TTC549 (cell line): ENCODE measurements around the gene HSPB8.

Experiments used
- FAIRE-seq: peaks from 2 replicates; lab custom pipeline; 2012; peaks lifted over from hg19 to GRCh38; lab: Jason Lieb, UNC

The HSPB8 gene

GRCh38 chr12:119178544-119179334, at the start of gene HSPB8:
HSPB8 (plus strand) TSS chr12:119178931; CDS start chr12:119179313, 382 bp downstream.
- FAIRE-seq: no peak

- FAIRE-seq: no peak
These were observed 48.8 kb upstream of the HSPB8 start for GRCh38 chr12:119129827-119130434.

- FAIRE-seq: no peak
These were observed 48.2 kb upstream of the HSPB8 start for GRCh38 chr12:119130523-119130922.

DNA sequence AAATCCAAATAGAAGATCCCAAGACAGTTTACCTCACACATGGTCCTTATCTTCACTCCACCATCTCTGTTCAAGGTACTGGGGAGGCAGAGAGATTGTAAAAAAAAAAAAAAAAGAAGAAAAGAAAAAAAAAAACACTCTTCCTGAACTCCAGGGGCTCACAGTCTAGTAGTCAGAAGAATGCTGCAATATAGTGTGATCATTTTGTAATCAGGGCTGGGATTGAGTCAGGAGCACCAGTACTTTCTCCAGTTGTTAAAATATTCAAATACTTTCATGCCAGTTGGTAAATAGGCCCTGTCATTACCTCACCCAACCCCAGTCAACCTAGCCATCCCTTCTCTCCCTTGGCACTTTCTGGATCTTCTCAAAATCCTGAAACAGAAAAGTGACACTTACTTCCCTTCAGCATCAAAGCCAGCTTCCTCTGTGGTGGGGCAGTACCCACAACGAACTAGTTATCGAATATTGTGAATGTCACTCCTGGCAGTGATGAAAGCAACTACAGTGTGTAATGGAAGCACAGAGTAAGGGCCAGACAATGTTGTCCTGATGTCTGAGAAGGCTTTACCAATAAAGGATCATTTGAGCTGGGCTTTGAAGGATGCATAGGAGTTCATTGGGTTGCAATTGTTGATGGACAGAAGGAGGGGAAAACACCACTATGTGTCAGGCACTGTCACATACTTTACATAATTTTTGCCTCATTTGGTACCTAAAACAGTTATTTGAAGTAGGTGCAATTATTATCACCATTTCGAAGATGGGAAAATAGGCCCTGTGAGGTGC, 44.3 kb upstream of the HSPB8 start:
- no peak for FAIRE-seq

DNA sequence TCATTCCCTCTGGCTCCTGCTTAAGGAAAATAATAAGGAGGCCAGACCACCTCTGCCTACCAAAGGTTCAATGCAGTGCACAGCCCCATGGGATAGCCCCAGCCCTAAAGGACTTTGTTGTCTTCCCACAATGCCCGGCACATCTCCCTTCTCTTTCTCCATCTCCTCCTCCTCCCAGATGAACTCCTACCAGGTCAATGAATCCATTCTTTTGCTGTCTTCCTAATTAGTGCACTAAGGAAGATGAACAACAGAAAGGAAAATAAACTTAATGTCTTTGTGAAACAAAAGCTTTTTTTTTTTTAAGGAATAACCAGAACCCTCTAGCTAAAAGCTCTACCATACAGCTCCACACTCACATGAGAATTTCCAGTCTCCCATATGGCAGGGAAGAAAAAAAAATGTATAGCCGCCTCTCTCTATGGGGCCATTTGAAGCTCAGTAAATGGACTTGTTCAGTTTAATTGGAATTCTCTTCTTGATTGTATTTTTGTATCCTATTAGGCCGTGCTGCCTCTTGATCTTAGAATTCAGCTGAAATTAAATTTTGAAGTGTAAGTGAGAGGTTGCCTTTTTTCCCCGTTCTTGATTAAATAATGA, 41.8 kb upstream of the HSPB8 start:
- no peak for FAIRE-seq

GRCh38 chr12:119139448-119139847, 39.3 kb upstream of the HSPB8 start:
- FAIRE-seq: no peak

GRCh38 chr12:119145367-119145766, 33.4 kb upstream of the HSPB8 start:
- no peak for FAIRE-seq

GRCh38 chr12:119147847-119148448, 30.8 kb upstream of the HSPB8 start:
- no peak for FAIRE-seq

DNA sequence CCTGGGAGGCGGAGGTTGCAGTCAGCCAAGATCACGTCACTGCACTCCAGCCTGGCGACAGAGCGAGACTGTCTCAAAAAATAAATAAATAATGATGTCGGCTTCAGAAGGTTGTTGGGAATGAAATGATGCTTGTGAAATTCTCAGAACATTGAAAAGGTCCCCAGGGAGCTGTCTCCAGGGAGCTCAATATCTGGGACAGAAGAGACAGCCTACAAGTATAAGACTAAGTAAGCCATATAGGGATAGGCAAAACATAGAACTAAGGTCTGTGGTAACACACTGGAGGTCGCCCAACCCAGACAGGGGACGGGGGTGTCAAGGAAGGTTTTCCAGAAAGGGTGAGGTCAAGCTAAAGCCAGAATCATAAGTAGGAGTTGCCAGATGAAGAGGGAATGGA, 29.5 kb upstream of the HSPB8 start:
- no peak for FAIRE-seq

DNA sequence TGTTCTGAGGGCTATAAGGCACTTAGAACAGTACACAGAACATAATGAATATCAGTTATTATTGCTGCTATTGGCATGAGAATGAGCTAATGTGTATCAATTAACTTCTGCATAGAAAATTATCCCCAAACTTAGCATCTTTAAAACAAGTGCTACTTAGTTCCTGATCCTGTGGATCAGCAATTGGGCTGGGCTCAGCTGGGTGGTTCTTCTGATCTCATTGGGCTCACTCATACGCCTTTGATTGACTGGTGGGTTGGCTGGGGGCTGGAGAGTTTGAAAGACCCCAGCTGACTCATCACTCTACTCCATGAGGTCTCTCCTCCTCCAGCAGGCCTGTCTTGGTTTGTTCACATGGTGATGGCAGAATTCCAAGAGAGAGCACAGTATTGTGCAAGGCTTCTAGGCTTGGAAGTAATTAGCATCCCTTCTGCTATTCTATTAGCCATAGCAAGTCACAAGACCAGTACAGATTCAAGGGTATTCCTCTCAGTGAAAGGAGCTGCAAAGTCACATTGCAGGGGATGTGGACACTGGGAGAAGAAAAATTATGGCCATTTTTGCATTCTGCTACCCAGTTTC, 27.2 kb upstream of the HSPB8 start:
- FAIRE-seq: no peak

DNA sequence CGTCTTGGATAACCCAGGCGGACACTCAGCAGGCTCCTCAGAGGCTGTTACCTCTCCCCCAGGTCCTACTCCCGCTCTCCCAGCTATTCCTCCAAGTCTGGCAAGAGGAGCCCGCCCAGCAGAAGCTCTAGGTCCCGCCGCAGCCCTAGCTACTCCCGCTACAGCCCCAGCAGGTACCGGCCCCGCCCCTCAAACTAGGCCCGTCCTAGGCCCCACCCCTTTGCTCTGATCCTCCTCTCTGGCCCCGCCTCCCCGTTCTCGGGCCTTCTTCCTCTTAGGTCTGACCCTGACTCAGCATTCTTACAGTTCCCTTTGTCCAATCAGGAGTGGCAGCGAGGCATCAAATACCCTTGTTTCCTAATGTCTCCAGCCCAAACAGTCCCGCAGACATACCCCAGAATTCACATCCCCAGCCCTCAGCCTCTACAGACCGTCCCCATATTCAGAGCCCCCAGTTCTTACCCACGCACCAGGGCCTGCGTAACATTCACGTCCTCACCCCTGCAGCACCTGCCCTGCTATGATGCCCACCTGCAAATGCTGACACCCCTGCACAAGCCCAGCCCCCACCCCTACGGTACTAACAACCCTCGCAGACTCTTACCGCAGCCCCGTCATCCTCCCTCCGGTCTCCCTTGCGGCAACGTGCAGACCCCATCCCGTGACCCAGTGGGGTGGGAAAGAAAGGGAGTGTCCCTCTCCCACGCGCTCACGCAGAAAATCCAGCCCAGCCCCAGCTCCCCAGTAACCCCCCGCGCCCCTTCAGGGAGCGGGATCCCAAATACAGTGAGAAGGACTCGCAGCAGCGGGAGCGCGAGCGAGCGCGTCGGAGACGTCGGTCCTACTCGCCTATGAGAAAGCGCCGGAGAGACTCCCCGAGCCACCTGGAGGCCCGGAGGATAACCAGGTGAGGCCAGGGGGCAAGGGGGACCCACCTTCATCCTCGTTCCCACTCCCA, 25.0 kb upstream of the HSPB8 start:
- no peak for FAIRE-seq

GRCh38 chr12:119154435-119154818, 24.3 kb upstream of the HSPB8 start:
- FAIRE-seq: no peak

- no peak for FAIRE-seq
These were observed 22.2 kb upstream of the HSPB8 start for GRCh38 chr12:119156401-119157044.

DNA sequence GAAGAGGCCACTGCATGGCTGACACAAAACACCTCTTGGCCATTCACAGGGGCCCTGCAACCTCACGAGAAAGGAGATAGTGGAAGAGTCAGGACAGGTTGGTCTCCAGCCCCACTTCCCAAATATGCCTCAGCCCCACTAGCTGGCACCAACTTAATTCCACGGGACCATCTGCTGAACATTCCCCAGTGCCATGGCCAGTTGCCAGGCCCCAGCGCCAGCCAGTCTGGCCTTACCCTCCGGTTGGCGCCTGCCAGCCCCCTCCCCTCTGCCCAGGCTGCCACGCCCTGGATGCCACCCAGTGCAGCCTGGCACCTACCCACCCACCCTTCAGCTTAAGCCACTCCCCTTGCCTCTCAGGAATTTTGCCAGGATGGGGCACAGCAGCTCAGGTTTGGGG, 21.2 kb upstream of the HSPB8 start:
- FAIRE-seq: no peak

GRCh38 chr12:119157978-119158377, 20.8 kb upstream of the HSPB8 start:
- FAIRE-seq: no peak

- no peak for FAIRE-seq
These were observed 20.3 kb upstream of the HSPB8 start for GRCh38 chr12:119158402-119158801.

DNA sequence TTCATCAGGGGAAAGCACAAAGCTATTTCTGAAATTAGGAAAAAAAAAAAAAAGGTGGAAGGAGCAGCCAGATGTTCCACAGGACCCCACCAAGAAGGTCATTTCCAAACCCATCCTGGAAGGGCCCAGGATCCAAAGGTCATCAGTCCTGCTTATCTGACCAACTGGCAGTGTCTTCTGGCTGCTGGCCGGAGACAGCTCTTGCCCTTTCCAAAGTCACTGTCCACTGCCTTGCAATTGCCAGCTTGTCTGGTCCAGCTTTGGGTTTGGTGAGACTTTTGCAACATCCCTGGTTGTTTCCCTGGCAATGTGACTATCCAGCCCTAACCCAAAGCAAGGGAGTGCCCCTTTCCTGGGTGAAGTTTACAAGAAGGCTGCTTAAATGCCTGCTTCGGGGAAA, 18.9 kb upstream of the HSPB8 start:
- no peak for FAIRE-seq

- FAIRE-seq: no peak
These were observed 10.8 kb upstream of the HSPB8 start for GRCh38 chr12:119167902-119168301.

GRCh38 chr12:119168721-119169120, 10.0 kb upstream of the HSPB8 start:
- FAIRE-seq: no peak

GRCh38 chr12:119169150-119169549, 9.6 kb upstream of the HSPB8 start:
- FAIRE-seq: no peak
